GM19043 (cell line): ENCODE data around the gene WDR64.

ENCODE experiments used
- ATAC-seq: cut with Tn5 transposase; IDR thresholded peaks from one replicate; pipeline ENCODE4 v1.9.1; 2021; ENCODE audit warnings: low read depth; ENCODE audit not compliant: unreplicated experiment

Gene WDR64

DNA sequence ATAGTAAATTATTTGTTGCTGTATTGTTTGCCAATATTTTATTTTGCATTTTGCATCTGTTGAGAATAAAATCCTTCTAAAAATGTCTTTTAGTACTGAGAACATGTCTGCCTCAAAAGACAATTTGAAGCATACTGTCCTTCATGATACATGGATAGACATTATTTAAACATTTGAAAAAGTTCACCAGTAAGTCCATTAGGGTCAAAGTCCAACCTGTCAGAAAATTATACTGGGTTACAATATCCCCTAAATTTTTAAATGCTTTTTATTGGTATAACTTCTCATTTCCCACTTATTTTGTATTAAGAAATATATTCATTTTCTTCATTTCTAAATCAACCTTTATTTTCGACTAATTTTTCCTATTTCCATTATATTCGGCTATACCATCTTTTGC, 21.2 kb upstream of the WDR64 start:
- no peak for ATAC-seq

DNA sequence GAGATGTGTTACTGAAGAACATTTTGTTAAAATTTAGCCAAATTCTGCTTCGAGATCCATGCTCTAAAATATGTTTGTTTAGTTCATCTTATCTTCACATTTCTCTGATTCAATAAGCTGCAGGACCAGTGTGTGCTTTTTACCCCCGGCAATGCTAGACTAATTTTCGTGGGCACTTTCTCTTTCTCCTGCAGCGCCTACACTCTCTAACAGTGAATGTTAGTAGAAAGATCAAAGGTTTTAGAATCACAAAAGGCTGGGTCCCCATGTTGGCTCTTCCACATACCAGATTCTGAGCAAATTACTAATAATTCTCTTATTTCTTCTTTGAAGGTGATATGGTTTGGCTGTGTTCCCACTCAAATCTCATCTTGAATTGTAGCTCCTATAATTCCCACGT, 20.4 kb upstream of the WDR64 start:
- no peak for ATAC-seq

DNA sequence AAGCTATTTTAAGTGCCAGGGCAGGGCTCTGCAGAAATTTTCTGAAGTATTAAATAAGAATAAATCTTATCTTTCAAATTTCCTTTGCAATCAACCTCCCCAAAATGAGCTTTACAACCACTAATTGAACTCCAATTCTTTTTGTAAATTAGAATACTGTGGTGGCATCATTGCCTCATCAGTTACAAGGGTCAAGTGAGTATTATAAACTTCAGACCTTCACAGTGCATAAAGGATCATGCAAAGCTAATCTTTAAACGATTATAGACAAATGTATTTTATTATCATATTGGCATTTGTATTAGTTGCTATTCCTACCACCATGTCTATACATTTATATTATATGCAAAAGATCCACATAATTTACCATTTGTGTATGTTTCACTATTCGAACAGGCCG, 19.1 kb upstream of the WDR64 start:
- no peak for ATAC-seq

DNA sequence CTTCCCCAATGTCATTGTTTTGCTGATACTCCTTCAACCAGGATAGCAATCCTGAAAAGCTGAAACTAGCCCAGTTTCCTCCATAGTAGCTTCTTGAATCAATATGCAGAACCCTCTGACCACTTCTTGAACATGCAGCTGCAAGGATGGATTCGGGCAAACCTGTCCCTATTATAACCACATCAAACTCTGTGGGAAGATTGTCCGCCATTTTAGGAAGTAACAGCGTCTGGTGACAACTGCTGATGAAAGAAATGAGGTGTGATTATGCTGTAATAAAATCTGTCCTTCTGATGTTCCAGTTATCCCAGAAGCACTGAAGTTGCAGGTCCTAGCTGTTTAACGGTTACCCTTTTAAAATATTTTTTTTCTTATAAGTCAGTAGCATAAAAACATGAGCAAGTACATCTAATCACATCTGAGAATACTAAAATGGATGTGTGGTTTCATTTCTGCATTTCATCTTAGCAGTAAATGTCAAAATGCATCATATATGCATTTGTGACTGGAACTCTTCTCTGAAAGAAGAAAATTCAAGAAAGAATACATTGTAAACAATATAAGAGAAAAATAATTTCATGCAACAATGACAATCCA, 16.4 kb upstream of the WDR64 start:
- ATAC-seq: no peak

DNA sequence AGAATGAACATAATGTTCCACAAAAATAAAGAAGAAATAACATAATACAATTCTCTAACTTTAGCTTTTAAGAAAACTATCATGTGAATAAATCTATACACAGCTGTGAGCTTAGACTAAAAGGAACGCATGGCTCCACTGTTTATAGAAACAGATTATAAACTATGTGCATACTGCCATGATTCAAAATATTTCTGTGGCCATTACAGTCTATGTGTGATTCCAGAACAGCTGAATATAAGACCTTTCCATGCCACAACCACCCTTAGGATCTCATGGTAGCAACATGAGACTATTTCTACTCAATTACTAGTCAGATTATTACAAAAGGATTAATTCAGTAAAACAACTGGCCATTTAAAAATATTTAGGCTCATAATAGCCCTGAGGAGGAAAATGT, 15.8 kb upstream of the WDR64 start:
- ATAC-seq: no peak

DNA sequence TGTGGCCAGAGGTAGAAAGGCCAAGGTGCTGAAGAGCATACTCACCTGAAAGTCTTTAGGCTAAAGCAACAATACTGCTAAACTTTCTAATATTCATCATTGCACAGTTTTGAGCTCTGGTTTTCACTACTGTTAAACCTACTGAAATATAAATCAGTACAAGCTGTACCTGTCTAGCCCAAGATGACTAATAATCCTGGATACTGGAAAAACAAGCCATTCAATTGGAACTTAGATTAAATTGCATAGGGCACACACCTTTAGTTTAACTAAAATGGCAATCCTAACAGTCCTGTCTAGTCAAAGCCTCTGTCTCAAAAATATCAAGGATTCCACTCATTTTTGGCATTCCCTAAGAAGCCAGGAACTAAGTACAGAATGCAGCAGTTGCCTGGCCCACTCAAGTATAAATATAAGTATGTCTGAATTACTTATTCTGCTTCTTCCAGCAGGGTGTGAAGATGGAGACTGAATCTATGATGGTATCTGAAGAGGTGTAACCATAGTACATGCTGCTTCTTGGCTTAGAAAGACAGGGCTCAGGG, 15.0 kb upstream of the WDR64 start:
- ATAC-seq: no peak

DNA sequence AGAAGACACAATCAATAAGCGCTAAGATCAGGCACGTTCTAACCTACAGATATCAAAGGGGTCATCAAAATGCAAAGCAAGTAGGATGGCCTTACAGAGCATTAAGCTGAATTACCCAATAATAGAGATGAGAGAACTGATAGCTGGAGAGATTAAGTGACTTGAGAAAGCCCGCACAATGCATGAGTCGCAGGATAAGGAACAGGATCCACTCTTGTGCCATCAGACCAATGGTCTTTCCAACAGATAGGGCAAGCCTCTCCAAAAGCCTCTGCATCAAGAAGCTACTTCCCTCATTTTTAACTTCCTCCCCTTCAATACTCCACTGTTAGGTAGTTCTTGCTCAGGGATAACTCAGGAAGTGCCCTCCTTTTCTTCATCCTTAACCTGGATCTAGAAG, 14.5 kb upstream of the WDR64 start:
- ATAC-seq: no peak

DNA sequence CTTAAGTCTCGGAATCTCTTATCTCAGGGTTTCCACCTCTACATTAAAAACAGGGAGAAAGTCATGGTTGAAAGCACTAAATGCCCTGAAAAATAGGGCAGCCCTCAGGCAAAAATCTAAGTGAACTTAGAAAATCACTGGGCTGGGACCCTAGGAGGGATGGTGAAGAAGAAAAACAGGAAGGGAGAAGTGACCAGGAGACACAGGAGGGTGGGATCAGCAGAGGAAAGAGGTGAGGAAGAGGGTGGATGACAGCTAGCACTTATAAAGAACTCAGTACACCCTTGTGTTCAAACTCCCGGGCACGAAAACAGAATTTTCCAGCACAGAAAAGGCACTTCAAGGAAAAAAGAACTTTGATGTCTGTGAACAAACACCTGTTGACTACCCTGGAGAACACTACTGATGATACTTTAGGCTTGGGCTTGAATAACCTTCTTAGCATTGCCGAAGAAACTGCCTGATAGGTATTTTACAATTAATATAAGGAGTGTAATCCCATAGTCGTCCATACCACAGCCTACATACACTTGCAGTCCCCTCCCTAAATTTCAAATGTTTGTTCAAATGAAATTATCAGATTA, 13.9 kb upstream of the WDR64 start:
- no peak for ATAC-seq

DNA sequence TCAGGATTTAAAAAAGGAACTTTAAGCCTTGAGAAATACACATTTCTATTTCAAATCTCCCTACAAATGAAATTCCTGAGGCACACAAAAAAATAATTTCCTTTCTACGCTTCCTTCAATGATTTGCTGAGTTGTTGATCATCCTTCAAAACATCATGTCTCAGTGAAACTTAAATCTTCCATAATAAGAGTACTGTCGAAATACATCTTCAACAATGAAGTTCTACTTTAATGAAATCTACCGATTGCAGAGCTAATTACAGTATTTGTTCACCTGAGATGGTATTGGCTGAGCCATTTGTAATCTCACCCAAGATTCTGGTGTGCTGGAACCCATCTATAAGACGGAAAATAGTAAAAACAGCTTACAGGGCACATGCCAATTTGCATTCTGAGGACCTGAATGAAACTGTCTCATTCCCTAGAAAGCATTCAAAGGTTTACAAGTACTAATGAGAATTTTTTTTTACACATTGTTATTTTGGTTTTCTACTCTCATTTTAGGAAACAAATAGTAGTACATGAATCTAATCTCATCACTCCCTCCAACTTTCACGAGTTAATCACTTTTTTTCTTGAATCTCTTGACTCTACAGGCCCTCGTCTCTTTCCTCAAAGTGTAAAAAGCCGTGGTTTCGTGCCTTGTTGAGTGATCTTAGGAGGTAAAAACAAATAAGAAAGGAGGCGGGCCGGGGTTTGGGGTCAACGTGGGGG, 13.0 kb upstream of the WDR64 start:
- ATAC-seq: no peak

DNA sequence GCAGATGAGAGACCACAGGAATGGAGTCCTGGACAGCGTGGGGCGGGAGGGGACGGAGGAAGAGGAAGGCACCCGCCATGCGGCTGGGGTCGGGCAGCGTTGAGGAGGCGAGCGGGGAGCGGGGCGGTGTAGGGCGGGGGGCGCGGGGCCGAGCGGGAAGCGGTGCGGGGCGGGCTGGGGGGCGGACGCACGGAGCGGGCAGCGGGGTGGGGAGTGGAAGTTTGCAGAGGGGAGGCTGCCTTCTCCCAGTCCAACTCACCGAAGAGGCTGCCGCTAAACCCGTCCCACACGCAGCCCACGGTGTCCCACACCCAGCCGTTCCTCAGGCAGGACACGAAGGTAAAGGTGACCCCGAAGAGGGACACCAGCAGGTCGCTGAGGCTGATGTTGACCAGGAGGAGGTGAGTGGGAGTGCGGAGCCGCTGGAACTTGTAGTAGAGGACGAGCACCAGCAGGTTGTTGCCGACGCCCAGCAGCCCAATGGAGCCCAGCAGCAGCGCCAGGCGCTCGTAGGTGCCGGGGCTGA, 12.4 kb upstream of the WDR64 start:
- ATAC-seq: peak; percentile 40

DNA sequence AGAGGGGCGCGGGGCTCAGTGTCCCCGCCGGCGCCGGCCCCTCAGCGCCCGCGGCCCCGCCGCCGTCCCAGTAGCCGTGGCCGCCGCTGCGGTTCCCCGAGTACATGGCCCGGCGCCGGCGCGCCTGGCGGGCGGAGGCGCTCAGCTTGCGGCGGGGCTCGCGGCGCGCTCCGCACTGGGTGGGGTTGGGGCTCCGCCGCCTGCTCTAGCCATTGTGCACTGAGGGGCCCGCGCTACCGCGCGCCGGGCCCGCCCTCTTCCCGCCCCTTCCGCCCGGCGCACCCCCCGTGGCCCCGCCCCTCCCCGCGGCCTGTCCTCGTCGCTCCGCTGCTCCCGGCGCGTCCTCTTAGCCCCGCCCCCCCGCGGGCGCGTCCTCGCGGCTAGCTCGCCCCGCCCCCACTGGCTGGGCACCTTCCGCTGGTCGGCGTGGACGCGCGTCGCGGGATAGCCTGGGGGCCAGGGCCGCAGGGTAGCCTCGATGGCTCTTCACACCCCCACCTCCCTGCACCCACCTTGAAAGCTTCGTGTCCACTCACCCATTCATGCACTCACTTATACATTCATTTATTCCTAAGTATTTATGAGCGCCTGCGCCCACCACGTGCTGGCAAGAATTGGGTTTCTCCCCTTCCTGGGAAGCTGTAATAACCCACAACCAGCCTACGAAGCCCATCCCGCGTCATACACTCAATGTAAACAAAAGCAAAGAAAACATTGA, 11.8 kb upstream of the WDR64 start, which contains the start of the genes CHML and OPN3:
TSS of gene CHML (minus strand) at position 221 of the 718 bp plus-strand sequence. CDS start 4,603 bp downstream, outside the sequence.
TSS of gene OPN3 (minus strand) at position 221 of the 718 bp plus-strand sequence. CDS start at position 106, 115 bp downstream.
- ATAC-seq: peak; percentile 83

DNA sequence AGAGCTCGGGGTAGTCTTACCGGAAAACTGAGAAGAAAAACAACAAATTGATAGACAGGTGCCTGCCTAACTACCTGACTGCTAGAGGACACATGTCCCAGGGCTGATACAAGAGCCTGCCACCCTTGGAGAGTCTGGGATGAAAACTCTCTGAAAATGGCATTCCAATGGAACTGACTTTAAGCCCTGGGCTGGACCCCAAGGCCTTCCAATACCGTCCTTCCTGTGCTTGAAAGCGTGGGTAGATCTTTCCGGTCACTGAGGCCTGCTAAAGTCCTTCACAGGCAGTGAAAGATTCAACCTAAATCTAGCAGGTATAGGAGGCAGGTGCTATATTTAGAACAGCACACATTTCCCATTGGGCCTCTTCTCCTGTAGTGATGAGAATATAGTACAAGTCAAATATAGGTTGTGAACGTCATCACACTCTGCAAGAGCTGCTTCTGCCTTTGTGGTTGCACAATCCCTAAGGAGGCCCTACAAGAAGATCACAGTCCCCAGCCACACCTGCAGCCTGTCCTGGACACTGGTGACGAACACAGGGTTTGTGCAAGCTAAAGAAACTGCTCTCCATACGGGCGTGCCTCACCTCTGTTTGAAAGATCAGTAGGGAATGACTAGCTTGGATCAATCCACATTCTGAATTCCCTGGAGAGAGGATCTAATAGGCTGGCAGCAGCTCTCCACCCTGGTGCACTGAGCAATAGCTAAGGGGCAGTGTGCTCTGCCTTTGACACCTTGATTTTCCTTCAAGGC, 11.0 kb upstream of the WDR64 start:
- no peak for ATAC-seq

DNA sequence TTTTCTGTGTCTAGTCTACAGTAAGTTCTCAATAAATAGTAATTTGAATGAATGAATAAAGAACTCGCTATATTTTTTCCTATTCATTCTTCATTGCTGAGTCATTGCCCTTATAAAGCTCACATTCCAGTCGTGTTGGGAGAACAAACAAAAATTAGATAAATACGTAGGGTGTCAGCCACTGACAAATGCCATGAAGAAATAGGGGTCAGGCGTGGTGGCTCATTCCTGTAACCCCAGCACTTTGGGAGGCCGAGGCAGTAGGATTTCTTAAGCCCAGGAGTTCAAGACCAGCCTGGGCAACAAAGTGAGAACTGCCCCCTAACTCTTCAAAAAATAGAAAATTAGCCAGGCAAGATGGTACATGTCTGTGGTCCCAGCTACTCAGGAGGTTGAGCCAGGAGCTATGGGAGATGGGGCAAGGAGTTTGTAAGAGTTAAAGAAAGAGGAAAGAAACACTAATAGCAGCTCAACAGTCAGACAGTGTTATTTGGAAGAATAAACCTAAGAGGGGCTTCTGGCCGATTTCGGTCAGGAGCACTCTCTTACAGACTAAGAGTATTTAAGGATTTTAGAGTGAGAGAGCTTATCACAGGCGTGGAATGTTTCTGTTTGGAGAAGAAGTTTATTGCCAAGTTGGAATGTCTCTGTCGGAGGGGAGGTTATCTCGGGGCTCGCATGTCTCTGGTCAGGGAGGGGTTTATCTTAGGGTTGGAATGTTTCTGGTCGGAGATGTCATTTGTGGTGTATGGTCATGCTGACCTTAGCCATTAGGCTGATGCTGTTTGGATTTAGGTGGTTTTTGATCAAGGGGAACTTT, 10.1 kb upstream of the WDR64 start:
- ATAC-seq: no peak

DNA sequence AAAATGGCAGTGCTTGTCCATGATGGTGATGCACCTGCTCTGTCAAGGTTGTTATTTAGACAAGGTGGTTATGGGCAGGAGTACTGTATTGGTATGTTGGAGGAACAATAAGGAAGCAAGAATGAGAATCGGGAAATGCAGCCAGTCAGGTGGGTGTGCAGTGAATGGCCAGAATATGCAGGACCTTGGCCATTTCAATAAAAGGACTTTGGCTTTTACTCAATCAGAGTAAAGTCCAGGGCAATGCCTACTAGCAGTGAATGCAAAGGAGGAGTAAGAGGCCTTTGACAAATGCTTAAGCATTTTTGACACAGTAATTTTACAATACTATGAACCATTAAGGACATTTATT, 9.5 kb upstream of the WDR64 start:
- ATAC-seq: no peak

DNA sequence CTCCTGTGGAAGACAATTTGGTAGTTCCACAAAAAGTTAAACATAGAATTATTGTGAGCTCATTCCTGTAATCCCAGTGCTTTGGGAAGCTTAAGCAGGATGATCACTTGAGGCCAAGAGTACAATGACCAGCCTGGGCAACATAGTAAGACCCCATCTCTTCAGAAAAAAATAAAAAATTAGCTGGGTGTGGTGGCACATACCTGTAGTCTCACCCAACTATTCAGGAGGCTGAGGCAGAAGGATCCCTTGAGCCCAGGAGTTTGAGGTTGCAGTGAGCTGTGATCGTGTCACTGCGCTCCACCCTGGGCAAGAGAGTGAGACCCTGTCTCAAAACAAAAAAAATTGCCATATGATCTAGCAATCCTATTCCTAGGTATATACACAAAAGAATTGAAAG, 7.8 kb upstream of the WDR64 start:
- ATAC-seq: no peak

DNA sequence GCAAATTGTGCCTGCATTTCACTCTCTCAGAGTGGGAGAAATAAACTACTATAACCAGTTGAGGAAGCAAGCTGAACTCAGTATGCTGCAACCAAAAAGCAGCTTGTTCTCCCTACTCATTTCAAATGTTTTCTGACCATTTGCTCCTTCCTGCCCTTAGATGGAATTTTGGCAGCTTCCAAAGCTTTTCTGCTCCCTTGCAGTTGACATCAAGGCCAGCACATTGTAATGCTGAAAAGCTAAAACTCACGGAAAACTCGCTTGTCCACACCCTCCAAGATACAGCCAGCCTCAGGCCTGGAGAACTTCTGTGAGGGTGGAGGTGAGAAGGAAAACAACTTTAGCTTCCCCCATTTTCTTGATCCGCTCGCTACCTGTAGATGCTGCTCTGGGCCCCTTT, 6.9 kb upstream of the WDR64 start:
- ATAC-seq: no peak

DNA sequence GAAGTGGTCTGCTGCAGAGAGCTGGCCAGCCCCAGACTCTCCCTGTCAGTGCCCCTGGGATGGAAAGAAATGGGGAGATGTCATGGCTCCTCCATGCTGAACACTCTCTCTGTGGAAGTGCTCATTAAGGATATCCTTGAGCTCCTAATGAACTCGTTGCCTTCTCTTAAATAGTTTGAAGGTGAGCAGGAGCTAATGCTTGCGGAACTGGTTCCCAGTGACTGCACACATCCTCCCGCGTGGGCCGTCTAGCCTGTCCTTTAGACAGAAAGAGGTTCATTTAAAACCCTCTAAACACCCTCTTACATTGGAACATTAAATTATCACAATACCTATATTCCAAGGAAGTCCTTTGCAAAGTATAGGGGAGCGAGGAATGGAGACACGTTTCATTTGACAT, 5.9 kb upstream of the WDR64 start:
- ATAC-seq: no peak

DNA sequence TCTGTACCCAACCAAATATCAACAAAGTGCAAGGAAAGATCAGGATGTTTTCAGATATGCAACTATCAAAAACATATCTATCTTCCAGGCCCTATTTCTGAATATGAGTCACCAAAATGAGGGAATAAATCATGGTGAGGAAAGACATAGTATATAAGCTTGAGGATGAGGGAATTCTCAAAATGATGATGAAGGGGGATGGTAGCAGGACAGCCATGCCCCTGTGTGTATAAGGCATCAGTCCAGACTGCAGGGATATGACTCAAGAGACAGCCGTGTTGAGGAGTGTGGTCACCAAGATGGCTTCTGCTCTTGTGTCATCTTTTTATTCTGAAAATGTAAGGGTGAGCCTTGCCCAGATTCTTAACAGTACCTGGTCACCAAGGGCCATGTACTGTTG, 4.4 kb upstream of the WDR64 start:
- ATAC-seq: no peak

DNA sequence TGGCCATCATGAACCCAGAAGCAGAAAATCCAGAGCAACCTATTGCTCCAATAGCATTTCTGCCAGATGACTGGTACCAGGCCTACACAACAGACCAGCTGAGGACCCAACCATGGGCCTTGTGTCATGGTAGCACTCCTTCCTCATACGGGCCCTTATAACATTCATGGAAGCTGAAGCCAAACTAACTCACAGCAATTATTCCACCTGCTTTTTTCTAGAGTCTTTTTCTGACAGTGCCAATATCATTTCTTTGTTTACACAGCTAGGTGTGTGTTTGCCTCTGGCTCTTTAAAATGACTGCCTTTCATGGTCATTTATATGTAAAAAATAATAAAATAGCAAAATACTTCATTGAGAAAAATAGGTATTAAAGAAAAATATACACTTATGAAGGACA, 3.9 kb upstream of the WDR64 start:
- ATAC-seq: no peak
